Measurements from ENCODE around the gene RASGEF1B. TPM values are rescaled to one million over a fixed set of nuclear protein-coding genes. Genes with fewer than 3 reads are reported as not detected.

The RASGEF1B gene
- polyA plus RNA-seq, 3 donors, result 2.1 to 11.5 (median 10.8) TPM

- WGBS, 3 donors, result 1% methylated on average over 31 of the region's 31 CpGs
- H3K27ac ChIP-seq (ENCODE audit: low read depth, low read length), result no peak overlapping the region
These were observed 1.0 kb downstream of the RASGEF1B start for GRCh38 chr4:81470456-81471297.

- 23 to 35% (median 26%) methylated on average over 7 of the region's 7 CpGs for WGBS, 3 donors
- no peak overlapping the region for H3K27ac ChIP-seq (ENCODE audit: low read depth, low read length)
These were observed 1.8 kb downstream of the RASGEF1B start for GRCh38 chr4:81469781-81470455.

GRCh38 chr4:81468678-81469077 is 3.0 kb downstream of the RASGEF1B start:
- no peak overlapping the region for H3K27ac ChIP-seq (ENCODE audit: low read depth, low read length)
- WGBS, 3 donors, result 57 to 68% (median 66%) methylated on average over 2 of the region's 2 CpGs

- H3K27ac ChIP-seq (ENCODE audit: low read depth, low read length), result no peak overlapping the region
- WGBS, 3 donors, result 24 to 30% (median 28%) methylated on average over 1 of the region's 1 CpG
These were observed 4.1 kb downstream of the RASGEF1B start for GRCh38 chr4:81467672-81467964.

- H3K27ac ChIP-seq (ENCODE audit: low read depth, low read length), result no peak overlapping the region
- 31 to 35% (median 34%) methylated on average over 5 of the region's 5 CpGs for WGBS, 3 donors
These were observed 4.7 kb downstream of the RASGEF1B start for GRCh38 chr4:81466841-81467671.

- 50 to 81% (median 81%) methylated on average over 8 of the region's 8 CpGs for WGBS, 3 donors
- H3K27ac ChIP-seq (ENCODE audit: low read depth, low read length), result no peak overlapping the region
These were observed 6.0 kb downstream of the RASGEF1B start for GRCh38 chr4:81465406-81466340.

DNA sequence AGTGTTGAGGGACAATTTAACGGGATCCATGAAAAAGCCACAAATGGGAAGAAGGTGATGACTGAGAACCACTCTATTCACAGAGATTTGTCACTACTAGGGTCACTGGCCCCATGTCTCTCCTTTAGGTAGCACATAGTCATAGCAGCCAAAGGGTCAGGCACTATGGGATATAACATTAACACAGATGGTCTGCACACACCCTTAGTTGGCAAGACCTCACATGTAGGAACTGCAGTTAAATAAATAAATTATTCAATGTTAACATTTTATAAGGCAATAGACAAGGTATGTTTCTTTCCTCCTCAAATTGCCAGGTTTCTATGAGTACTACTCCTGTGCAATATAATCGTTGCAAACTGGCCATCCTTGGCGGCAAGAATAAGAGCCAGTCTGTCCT is 10.9 kb downstream of the RASGEF1B start:
- 79 to 96% (median 95%) methylated on average over 3 of the region's 3 CpGs for WGBS, 3 donors
- H3K27ac ChIP-seq (ENCODE audit: low read depth, low read length), result no peak overlapping the region

GRCh38 chr4:81460191-81460701 is 11.5 kb downstream of the RASGEF1B start:
- 67 to 77% (median 75%) methylated on average over 5 of the region's 5 CpGs for WGBS, 3 donors
- H3K27ac ChIP-seq (ENCODE audit: low read depth, low read length), result no peak overlapping the region

DNA sequence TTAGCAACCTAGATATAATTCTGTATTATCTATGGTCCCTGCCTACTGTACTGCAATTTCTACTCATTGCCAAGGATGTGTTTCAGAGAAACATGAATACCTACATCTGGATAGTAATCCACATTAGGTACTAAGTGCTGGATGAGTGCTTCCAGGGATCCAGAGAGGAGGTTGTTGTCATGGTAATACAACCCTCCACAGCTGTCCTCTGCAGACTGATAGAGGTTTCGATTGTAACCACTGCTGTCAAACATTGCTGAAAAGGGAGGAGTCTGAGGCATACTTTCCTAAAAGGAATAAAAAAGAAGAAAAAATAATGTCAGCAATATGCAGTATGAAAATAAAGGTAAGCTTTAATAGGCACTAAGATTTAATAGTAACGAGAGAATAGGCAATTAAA is 12.5 kb downstream of the RASGEF1B start:
- WGBS, 3 donors, result 87 to 92% (median 91%) methylated on average over 2 of the region's 2 CpGs

GRCh38 chr4:81457921-81458520 is 13.7 kb downstream of the RASGEF1B start:
- H3K27ac ChIP-seq (ENCODE audit: low read depth, low read length), result no peak overlapping the region
- WGBS, 3 donors, result 89 to 97% (median 96%) methylated on average over 2 of the region's 2 CpGs

More for the DNA sequence above, 12.5 kb downstream of the RASGEF1B start:
- no peak overlapping the region for H3K27ac ChIP-seq (ENCODE audit: low read depth, low read length)

DNA sequence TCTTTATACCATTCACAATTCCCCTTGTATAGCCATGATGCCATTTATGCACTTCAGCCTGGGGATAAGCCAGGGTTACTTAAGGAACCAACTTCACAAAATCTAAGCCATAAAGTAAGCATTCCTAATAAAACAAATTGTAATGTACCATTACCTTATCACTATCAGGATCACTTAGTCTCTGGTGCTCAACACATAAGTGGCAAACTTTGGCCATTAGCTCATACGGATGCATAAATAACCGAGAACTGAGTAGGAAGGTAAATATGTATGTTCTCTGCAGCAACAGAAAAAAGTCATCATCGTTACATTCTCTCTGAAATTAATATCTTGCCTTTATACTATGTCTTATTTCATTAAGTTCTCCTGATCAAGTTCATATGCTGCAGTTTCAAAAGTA is 14.4 kb downstream of the RASGEF1B start:
- no peak overlapping the region for H3K27ac ChIP-seq (ENCODE audit: low read depth, low read length)
- 92 to 96% (median 94%) methylated on average over 3 of the region's 3 CpGs for WGBS, 3 donors

DNA sequence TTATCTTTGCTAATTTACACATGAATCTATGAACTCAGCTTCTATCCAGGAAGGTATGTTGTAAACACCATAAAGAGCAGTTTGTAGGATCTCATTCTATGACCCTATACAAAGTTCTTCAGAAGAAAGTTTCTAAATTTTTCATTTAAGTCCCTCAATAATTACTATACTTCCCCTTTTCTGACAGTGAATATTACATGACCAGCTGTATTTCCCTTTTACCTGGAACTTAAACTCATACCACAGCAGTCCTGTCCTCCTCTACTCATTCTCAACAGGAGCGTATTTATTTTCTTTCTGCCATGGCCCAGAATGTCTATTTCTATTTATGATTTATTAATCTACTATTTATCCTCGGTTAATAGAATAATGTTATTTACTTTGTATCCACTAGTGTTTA is 15.8 kb downstream of the RASGEF1B start:
- WGBS, 3 donors, result 61 to 75% (median 72%) methylated on average over 2 of the region's 2 CpGs
- no peak overlapping the region for H3K27ac ChIP-seq (ENCODE audit: low read depth, low read length)

DNA sequence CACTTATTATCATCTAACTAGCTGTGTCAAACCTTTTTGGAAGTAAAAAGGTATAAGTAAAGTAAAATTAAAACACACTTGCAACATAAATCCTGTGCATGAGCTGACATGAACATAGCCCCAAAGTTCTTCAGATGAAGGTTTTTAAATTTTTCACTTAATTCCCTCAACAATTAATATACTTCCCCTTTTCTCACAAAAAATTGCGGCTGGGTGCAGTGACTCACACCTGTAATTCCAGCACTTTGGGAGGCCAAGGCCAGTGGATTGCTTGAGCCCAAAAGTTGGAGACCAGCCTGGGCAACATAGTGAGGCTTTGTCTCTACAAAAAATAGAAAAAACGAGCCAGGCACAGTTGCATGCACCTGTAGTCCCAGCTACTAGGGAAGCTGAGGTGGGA is 16.8 kb downstream of the RASGEF1B start:
- 63 to 75% (median 72%) methylated on average over 2 of the region's 2 CpGs for WGBS, 3 donors
- H3K27ac ChIP-seq (ENCODE audit: low read depth, low read length), result no peak overlapping the region

DNA sequence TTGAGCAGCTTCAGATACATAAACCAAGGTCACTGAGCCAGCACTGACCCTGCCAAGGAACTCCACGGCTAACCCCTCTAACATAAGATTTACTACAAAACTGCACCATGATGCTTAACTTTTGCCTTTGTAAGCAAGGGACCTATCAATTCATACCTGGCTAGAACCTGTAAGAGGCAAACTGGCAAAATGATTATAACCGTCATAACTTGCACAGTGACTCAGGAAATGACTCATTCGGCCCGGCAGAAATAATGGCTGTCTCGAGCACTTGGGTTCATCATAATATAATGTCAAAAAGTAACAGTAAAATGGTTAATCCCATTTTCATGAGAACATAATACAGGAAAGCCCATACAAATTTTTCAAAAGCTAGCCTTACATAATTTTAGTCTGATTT is 17.2 kb downstream of the RASGEF1B start:
- 38 to 76% (median 40%) methylated on average over 5 of the region's 5 CpGs for WGBS, 3 donors

DNA sequence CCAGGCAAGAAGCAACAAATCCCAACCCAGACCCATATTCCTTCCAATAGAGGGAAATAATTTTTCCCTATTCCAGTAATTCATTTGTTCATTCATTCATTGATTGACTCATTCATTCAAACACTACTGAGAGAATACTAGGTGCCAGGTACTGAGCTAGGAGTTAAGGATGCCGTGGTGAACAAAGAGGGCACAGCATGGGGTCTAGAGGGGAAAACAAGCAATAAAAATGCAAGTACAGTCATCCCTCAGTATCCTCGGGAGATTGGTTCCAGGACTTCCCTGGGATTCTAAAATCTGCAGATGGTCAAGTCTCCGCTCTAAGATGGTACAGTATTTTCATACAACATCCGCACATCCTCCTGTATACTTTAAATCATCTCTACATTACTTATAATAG is 18.7 kb downstream of the RASGEF1B start:
- no peak overlapping the region for H3K27ac ChIP-seq (ENCODE audit: low read depth, low read length)
- 87 to 95% (median 94%) methylated on average over 4 of the region's 4 CpGs for WGBS, 3 donors

More for the DNA sequence above, 17.2 kb downstream of the RASGEF1B start:
- H3K27ac ChIP-seq (ENCODE audit: low read depth, low read length), result no peak overlapping the region

DNA sequence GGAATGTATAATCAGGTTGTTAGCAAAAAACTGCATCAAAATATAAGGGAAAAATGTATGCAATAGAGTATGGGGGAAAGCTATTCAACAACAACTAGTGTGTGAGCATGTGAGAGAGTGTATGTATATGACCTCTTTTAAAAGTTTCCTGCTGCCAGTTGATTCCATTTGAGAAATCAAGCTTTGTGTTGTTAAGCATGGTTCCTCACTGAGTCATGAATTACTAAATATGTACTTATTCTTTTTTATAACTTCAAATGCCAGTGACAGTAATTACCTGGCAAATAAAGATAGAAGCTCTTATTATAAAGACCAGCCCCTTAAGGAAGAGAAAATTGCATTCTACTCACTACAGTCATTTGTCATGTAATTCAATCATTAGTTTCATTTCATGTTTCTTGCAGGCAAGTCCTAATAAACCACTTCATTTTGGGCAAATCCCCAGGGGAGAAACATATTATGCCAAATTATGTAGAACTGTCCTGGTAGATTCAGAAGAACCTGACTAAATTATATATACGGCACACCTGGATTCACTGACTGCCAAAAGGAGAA is 19.2 kb downstream of the RASGEF1B start:
- WGBS, 3 donors, result 89 to 100% (median 93%) methylated on average over 1 of the region's 1 CpG
- no peak overlapping the region for H3K27ac ChIP-seq (ENCODE audit: low read depth, low read length)

- 89 to 91% (median 90%) methylated on average over 6 of the region's 6 CpGs for WGBS, 3 donors
- H3K27ac ChIP-seq (ENCODE audit: low read depth, low read length), result no peak overlapping the region
These were observed 22.7 kb downstream of the RASGEF1B start for GRCh38 chr4:81449015-81449414.

Measured in adipose tissue (tissue), 3 donors.